Measurements from ENCODE around the gene RASGRF2. TPM values are rescaled to one million over a fixed set of nuclear protein-coding genes. Genes with fewer than 3 reads are reported as not detected.
"Not testable (repeated sequence)": the region's sequence is repeated elsewhere in the genome, so short reads cannot be mapped to it uniquely, and the experiment has no call there.

Gene RASGRF2
- total RNA-seq, 1 donor from 2014 or later: 2.5 TPM

GRCh38 chr5:81038495-81038894, 78.3 kb downstream of the RASGRF2 start:
- Mint-ChIP-seq H3K27ac (ENCODE audit: unreplicated experiment) (no peak overlapping the region), H3K9me3 (ENCODE audit: unreplicated experiment) (no peaks in the 10 kb centered on the region), H3K4me3 (ENCODE audit: unreplicated experiment) (no peak overlapping the region), H3K4me1 (ENCODE audit: unreplicated experiment) (no peaks in the 10 kb centered on the region), H3K27me3 (ENCODE audit: unreplicated experiment) (no peaks in the 10 kb centered on the region), H3K36me3 (ENCODE audit: low read depth, unreplicated experiment) (no peaks in the 10 kb centered on the region)
- DNase-seq (ENCODE audit: low spot score): no peak
- TF ChIP-seq CTCF (IDR thresholded peaks at IDR 0.05; ENCODE audit: unreplicated experiment): no peak

GRCh38 chr5:81044868-81045267, 84.7 kb downstream of the RASGRF2 start:
- no peaks in the 10 kb centered on the region for H3K36me3 Mint-ChIP-seq (ENCODE audit: low read depth, unreplicated experiment)
- no peaks in the 10 kb centered on the region for H3K9me3 Mint-ChIP-seq (ENCODE audit: unreplicated experiment)
- no peaks in the 10 kb centered on the region for H3K4me1 Mint-ChIP-seq (ENCODE audit: unreplicated experiment)
- peaks cover 1% of the 10 kb centered on the region for H3K27me3 Mint-ChIP-seq (ENCODE audit: unreplicated experiment)
- DNase-seq (ENCODE audit: low spot score): no peak
- H3K4me3 Mint-ChIP-seq (ENCODE audit: unreplicated experiment): no peak overlapping the region
- H3K27ac Mint-ChIP-seq (ENCODE audit: unreplicated experiment): no peak overlapping the region
- no peak for TF ChIP-seq CTCF (IDR thresholded peaks at IDR 0.05; ENCODE audit: unreplicated experiment)

- TF ChIP-seq CTCF (IDR thresholded peaks at IDR 0.05; ENCODE audit: unreplicated experiment): no peak
- Mint-ChIP-seq H3K27ac (ENCODE audit: unreplicated experiment) (no peak overlapping the region), H3K4me3 (ENCODE audit: unreplicated experiment) (no peak overlapping the region), H3K9me3 (ENCODE audit: unreplicated experiment) (no peaks in the 10 kb centered on the region), H3K36me3 (ENCODE audit: low read depth, unreplicated experiment) (no peaks in the 10 kb centered on the region), H3K27me3 (ENCODE audit: unreplicated experiment) (peaks cover 2% of the 10 kb centered on the region), H3K4me1 (ENCODE audit: unreplicated experiment) (no peaks in the 10 kb centered on the region)
- no peak for DNase-seq (ENCODE audit: low spot score)
Observed at GRCh38 chr5:81045389-81045807, 85.2 kb downstream of the RASGRF2 start.

DNA sequence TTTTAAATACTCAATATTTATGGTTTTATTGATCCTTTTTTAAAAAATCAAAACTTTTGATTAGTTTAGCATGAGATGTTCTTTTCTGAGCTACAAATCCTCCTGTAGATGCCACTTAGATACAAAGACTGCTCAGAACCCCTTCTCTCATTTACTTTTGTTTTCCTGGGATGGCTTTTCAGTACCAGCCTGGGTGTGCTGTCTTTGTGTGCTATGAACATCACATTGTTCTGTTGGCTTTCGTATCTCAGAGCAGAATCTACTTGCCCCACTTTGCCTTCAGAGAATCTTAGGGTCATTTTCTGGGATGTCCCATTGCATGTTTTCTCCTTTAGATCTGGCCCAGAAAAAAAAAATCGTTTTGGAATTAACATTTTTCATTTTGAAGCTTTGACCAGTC, 85.9 kb downstream of the RASGRF2 start:
- peaks cover 2% of the 10 kb centered on the region for H3K27me3 Mint-ChIP-seq (ENCODE audit: unreplicated experiment)
- H3K9me3 Mint-ChIP-seq (ENCODE audit: unreplicated experiment): no peaks in the 10 kb centered on the region
- DNase-seq (ENCODE audit: low spot score): no peak
- no peak for TF ChIP-seq CTCF (IDR thresholded peaks at IDR 0.05; ENCODE audit: unreplicated experiment)
- H3K27ac Mint-ChIP-seq (ENCODE audit: unreplicated experiment): no peak overlapping the region
- H3K4me3 Mint-ChIP-seq (ENCODE audit: unreplicated experiment): no peak overlapping the region
- no peaks in the 10 kb centered on the region for H3K36me3 Mint-ChIP-seq (ENCODE audit: low read depth, unreplicated experiment)
- H3K4me1 Mint-ChIP-seq (ENCODE audit: unreplicated experiment): no peaks in the 10 kb centered on the region

DNA sequence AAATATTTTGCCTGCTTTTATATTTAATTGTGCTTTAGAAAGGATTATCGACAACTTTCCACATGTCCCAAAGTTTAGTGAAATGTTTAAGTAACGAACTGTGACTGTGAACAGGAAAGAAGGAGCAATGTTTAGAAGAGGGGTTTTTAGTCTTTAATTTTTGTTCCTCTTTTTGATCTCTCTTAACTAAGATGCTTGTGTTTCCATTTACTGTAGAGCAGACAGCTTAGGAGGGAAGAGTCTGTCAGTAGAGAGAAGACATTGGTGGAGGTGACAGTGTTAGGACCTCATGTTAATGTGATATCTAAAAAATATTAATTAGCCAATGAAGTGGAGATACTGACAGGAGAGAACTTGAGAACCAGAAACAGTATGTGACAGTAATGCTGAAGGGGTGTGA, 92.2 kb downstream of the RASGRF2 start:
- Mint-ChIP-seq H3K27me3 (ENCODE audit: unreplicated experiment) (peaks cover 1% of the 10 kb centered on the region), H3K4me1 (ENCODE audit: unreplicated experiment) (no peaks in the 10 kb centered on the region), H3K36me3 (ENCODE audit: low read depth, unreplicated experiment) (no peaks in the 10 kb centered on the region), H3K9me3 (ENCODE audit: unreplicated experiment) (no peaks in the 10 kb centered on the region), H3K27ac (ENCODE audit: unreplicated experiment) (no peak overlapping the region), H3K4me3 (ENCODE audit: unreplicated experiment) (no peak overlapping the region)
- no peak for DNase-seq (ENCODE audit: low spot score)
- no peak for TF ChIP-seq CTCF (IDR thresholded peaks at IDR 0.05; ENCODE audit: unreplicated experiment)

GRCh38 chr5:81053282-81053681, 93.1 kb downstream of the RASGRF2 start:
- H3K4me3 Mint-ChIP-seq (ENCODE audit: unreplicated experiment); H3K9me3 Mint-ChIP-seq (ENCODE audit: unreplicated experiment); H3K4me1 Mint-ChIP-seq (ENCODE audit: unreplicated experiment); H3K36me3 Mint-ChIP-seq (ENCODE audit: low read depth, unreplicated experiment); H3K27me3 Mint-ChIP-seq (ENCODE audit: unreplicated experiment); DNase-seq (ENCODE audit: low spot score); H3K27ac Mint-ChIP-seq (ENCODE audit: unreplicated experiment): not testable (repeated sequence)
